GM23338 (cell line): Measurements from ENCODE around the gene OTOGL.

Experiments used
- REST ChIP-seq: IDR thresholded peaks from one replicate; pipeline ENCODE4 v1.6.1; 2018; ENCODE audit warnings: antibody characterized with exemption; ENCODE audit not compliant: unreplicated experiment
- TF ChIP-seq, protein P1 (sequence below), 2 experiments: fragments of 200-600 bp in 1 of 2; sonication (generic) in 1 of 2; conservative IDR thresholded peaks; 2 replicates each; pipeline versions ENCODE4 v1.5.1 to v1.6.1; 2016 to 2017; ENCODE audit warnings: antibody characterized with exemption in 2 of 2, low read depth in 2 of 2, mild to moderate bottlenecking in 2 of 2, moderate library complexity in 1 of 2

DNA sequence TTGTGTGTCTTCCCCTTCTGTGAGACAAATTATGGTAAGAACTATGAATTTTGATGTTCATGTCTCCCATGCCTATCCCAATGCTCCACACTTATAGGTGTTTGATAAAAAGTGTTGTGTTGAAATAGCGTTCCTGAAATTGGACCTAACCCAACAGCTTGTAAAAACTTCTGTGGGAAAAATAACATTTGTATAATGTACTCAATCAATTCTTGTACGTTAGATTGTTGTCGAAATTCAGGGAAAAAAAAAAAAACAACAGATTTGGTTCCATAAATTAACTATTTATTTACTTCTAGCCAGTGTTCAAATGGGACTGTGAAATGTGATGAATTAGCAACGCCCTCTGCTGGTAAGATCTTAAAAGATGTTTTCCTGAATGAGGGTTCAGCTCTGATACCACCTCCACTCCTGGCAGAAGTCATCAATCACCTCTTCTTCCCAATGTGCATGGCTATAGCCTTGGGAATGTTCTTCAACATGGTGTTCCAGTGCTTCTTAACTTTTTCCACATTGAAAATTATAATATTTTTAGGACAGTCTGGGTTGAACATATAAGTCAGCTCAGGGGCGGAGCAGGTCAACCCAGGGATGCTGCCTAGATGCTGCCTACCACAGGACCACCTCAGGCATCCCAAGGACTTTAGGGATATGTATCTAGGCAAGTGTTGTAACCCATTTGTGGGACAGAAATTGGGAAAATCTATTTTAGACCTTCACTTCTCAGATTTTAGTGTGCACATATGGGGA is 170.6 kb downstream of the OTOGL start:
- TF ChIP-seq REST = no peak
- TF ChIP-seq, protein P1, sequence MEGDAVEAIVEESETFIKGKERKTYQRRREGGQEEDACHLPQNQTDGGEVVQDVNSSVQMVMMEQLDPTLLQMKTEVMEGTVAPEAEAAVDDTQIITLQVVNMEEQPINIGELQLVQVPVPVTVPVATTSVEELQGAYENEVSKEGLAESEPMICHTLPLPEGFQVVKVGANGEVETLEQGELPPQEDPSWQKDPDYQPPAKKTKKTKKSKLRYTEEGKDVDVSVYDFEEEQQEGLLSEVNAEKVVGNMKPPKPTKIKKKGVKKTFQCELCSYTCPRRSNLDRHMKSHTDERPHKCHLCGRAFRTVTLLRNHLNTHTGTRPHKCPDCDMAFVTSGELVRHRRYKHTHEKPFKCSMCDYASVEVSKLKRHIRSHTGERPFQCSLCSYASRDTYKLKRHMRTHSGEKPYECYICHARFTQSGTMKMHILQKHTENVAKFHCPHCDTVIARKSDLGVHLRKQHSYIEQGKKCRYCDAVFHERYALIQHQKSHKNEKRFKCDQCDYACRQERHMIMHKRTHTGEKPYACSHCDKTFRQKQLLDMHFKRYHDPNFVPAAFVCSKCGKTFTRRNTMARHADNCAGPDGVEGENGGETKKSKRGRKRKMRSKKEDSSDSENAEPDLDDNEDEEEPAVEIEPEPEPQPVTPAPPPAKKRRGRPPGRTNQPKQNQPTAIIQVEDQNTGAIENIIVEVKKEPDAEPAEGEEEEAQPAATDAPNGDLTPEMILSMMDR (conservative IDR thresholded peaks at IDR 0.05; ENCODE audit: low read depth in 2 of 2) = peak; percentile 79 to 81
